ENCODE measurements around the gene CREB3L2. TPM values are rescaled to one million over a fixed set of nuclear protein-coding genes. Genes with fewer than 3 reads are reported as not detected.
"Not testable (repeated sequence)": the region's sequence is repeated elsewhere in the genome, so short reads cannot be mapped to it uniquely, and the experiment has no call there.

CREB3L2 gene
- total RNA-seq, 2 experiments from 2014 or later: 24.4 to 28.7 TPM

- ChIA-PET POLR2A (no interaction called here), CTCF (interaction anchor here (0.6 to 2.1 kb wide), 3 partner anchors 15 to 57 kb away, joined by 4 to 7 read pairs (median 4); partner anchors contain the start of gene CREB3L2)
- no peak overlapping the region for H3K27ac Mint-ChIP-seq
- no peak for DNase-seq
- intact Hi-C loops (cut with DNase I, micrococcal nuclease): no loop called here
- no peak overlapping the region for H3K4me3 Mint-ChIP-seq
- H3K36me3 Mint-ChIP-seq (ENCODE audit: low read depth): peaks cover 18% of the 10 kb centered on the region
- H3K9me3 Mint-ChIP-seq (ENCODE audit: low read depth): peaks cover 5% of the 10 kb centered on the region
- H3K27me3 Mint-ChIP-seq: no peaks in the 10 kb centered on the region
- ATAC-seq: no peak
- peaks cover 11% of the 10 kb centered on the region for H3K4me1 Mint-ChIP-seq
These were observed 14.3 kb downstream of the CREB3L2 start for GRCh38 chr7:137987563-137987962.

GRCh38 chr7:137987018-137987349 lies 14.9 kb downstream of the CREB3L2 start:
- intact Hi-C loops (cut with DNase I, micrococcal nuclease): no loop called here
- no peak for DNase-seq
- H3K4me3 Mint-ChIP-seq: no peak overlapping the region
- no peak overlapping the region for H3K27ac Mint-ChIP-seq
- H3K9me3 Mint-ChIP-seq (ENCODE audit: low read depth): peaks cover 9% of the 10 kb centered on the region
- CTCF ChIA-PET: interaction anchor here (0.6 to 2.1 kb wide), 6 partner anchors 12 to 81 kb away, joined by 3 to 7 read pairs (median 4); partner anchors contain the start of gene CREB3L2
- POLR2A ChIA-PET: no interaction called here
- peaks cover 22% of the 10 kb centered on the region for H3K36me3 Mint-ChIP-seq (ENCODE audit: low read depth)
- peaks cover 5% of the 10 kb centered on the region for H3K4me1 Mint-ChIP-seq
- no peak for ATAC-seq
- no peaks in the 10 kb centered on the region for H3K27me3 Mint-ChIP-seq

- H3K27me3 Mint-ChIP-seq: no peaks in the 10 kb centered on the region
- no peak for ATAC-seq
- peaks cover 3% of the 10 kb centered on the region for H3K4me1 Mint-ChIP-seq
These were observed 15.5 kb downstream of the CREB3L2 start for GRCh38 chr7:137986252-137987017.

GRCh38 chr7:137985897-137986251 lies 16.0 kb downstream of the CREB3L2 start:
- intact Hi-C loops (cut with DNase I, micrococcal nuclease): no loop called here
- peaks cover 3% of the 10 kb centered on the region for H3K4me1 Mint-ChIP-seq
- no peaks in the 10 kb centered on the region for H3K27me3 Mint-ChIP-seq
- peaks cover 22% of the 10 kb centered on the region for H3K36me3 Mint-ChIP-seq (ENCODE audit: low read depth)
- no peak for DNase-seq
- ATAC-seq: no peak
- ChIA-PET CTCF (interaction anchor here (1.1 kb wide), 2 partner anchors 13 to 79 kb away, joined by 3 read pairs; no protein-coding TSS in a partner anchor), POLR2A (no interaction called here)
- H3K27ac Mint-ChIP-seq: no peak overlapping the region
- no peak overlapping the region for H3K4me3 Mint-ChIP-seq
- peaks cover 11% of the 10 kb centered on the region for H3K9me3 Mint-ChIP-seq (ENCODE audit: low read depth)

More at GRCh38 chr7:137986252-137987017, 15.5 kb downstream of the CREB3L2 start:
- no peak overlapping the region for H3K4me3 Mint-ChIP-seq
- H3K9me3 Mint-ChIP-seq (ENCODE audit: low read depth): peaks cover 9% of the 10 kb centered on the region
- no peak for DNase-seq
- peaks cover 22% of the 10 kb centered on the region for H3K36me3 Mint-ChIP-seq (ENCODE audit: low read depth)
- POLR2A ChIA-PET: no interaction called here
- intact Hi-C loops (cut with DNase I, micrococcal nuclease): no loop called here
- no peak overlapping the region for H3K27ac Mint-ChIP-seq
- CTCF ChIA-PET: interaction anchor here (1.0 to 2.1 kb wide), 4 partner anchors 12 to 80 kb away, joined by 3 to 7 read pairs (median 3); partner anchors contain the start of gene CREB3L2

GRCh38 chr7:137985253-137985896 lies 16.5 kb downstream of the CREB3L2 start:
- H3K36me3 Mint-ChIP-seq (ENCODE audit: low read depth): peaks cover 22% of the 10 kb centered on the region
- peaks cover 3% of the 10 kb centered on the region for H3K4me1 Mint-ChIP-seq
- ATAC-seq (no peak), DNase-seq (no peak)
- intact Hi-C loops (cut with DNase I, micrococcal nuclease): no loop called here
- peaks cover 11% of the 10 kb centered on the region for H3K9me3 Mint-ChIP-seq (ENCODE audit: low read depth)
- H3K27me3 Mint-ChIP-seq: no peaks in the 10 kb centered on the region
- ChIA-PET CTCF (no interaction called here), POLR2A (no interaction called here)
- H3K27ac Mint-ChIP-seq: no peak overlapping the region
- H3K4me3 Mint-ChIP-seq: no peak overlapping the region

- no peak for ATAC-seq
- ChIA-PET POLR2A (no interaction called here), CTCF (interaction anchor here (0.6 to 1.6 kb wide), 4 partner anchors 12 to 43 kb away, joined by 3 to 4 read pairs (median 3); no protein-coding TSS in a partner anchor)
- Mint-ChIP-seq H3K9me3 (ENCODE audit: low read depth) (peaks cover 11% of the 10 kb centered on the region), H3K36me3 (ENCODE audit: low read depth) (peaks cover 22% of the 10 kb centered on the region), H3K4me1 (peaks cover 3% of the 10 kb centered on the region), H3K27me3 (no peaks in the 10 kb centered on the region), H3K27ac (no peak overlapping the region), H3K4me3 (no peak overlapping the region)
- intact Hi-C loops (cut with DNase I, micrococcal nuclease): no loop called here
- DNase-seq: no peak
These were observed 17.5 kb downstream of the CREB3L2 start for GRCh38 chr7:137984181-137985041.

- no peak overlapping the region for H3K27ac Mint-ChIP-seq
- ChIA-PET POLR2A (no interaction called here), CTCF (interaction anchor here (0.6 to 1.6 kb wide), 2 partner anchors 11 to 20 kb away, joined by 3 to 4 read pairs; no protein-coding TSS in a partner anchor)
- peaks cover 11% of the 10 kb centered on the region for H3K9me3 Mint-ChIP-seq (ENCODE audit: low read depth)
- peaks cover 23% of the 10 kb centered on the region for H3K36me3 Mint-ChIP-seq (ENCODE audit: low read depth)
- H3K27me3 Mint-ChIP-seq: no peaks in the 10 kb centered on the region
- no peak overlapping the region for H3K4me3 Mint-ChIP-seq
- DNase-seq (no peak), ATAC-seq (no peak)
- peaks cover 3% of the 10 kb centered on the region for H3K4me1 Mint-ChIP-seq
- intact Hi-C loops (cut with DNase I, micrococcal nuclease): no loop called here
These were observed 18.4 kb downstream of the CREB3L2 start for GRCh38 chr7:137983323-137984008.

- POLR2A ChIA-PET; H3K27ac Mint-ChIP-seq; intact Hi-C loops (cut with DNase I, micrococcal nuclease); CTCF ChIA-PET; H3K4me3 Mint-ChIP-seq; H3K27me3 Mint-ChIP-seq; DNase-seq; ATAC-seq; H3K4me1 Mint-ChIP-seq: not testable (repeated sequence)
- Mint-ChIP-seq H3K36me3 (ENCODE audit: low read depth) (peaks cover 25% of the 10 kb centered on the region), H3K9me3 (ENCODE audit: low read depth) (peaks cover 11% of the 10 kb centered on the region)
These were observed 19.5 kb downstream of the CREB3L2 start for GRCh38 chr7:137982394-137982793.

- intact Hi-C loops (cut with DNase I, micrococcal nuclease): no loop called here
- peaks cover 25% of the 10 kb centered on the region for H3K36me3 Mint-ChIP-seq (ENCODE audit: low read depth)
- POLR2A ChIA-PET: no interaction called here
These were observed 20.2 kb downstream of the CREB3L2 start for GRCh38 chr7:137981668-137982067.

GRCh38 chr7:137981175-137981574 lies 20.7 kb downstream of the CREB3L2 start:
- intact Hi-C loops (cut with DNase I, micrococcal nuclease): no loop called here
- ChIA-PET POLR2A (no interaction called here), CTCF (interaction anchor here (0.6 kb wide), 1 partner anchor 44 kb away, joined by 4 read pairs; no protein-coding TSS in a partner anchor)
- Mint-ChIP-seq H3K27ac (no peak overlapping the region), H3K4me1 (no peaks in the 10 kb centered on the region), H3K36me3 (ENCODE audit: low read depth) (peaks cover 25% of the 10 kb centered on the region), H3K4me3 (no peak overlapping the region), H3K27me3 (no peaks in the 10 kb centered on the region), H3K9me3 (ENCODE audit: low read depth) (peaks cover 11% of the 10 kb centered on the region)
- ATAC-seq (no peak), DNase-seq (no peak)

More at GRCh38 chr7:137981668-137982067, 20.2 kb downstream of the CREB3L2 start:
- no peak overlapping the region for H3K27ac Mint-ChIP-seq
- H3K9me3 Mint-ChIP-seq (ENCODE audit: low read depth): peaks cover 11% of the 10 kb centered on the region
- ATAC-seq (no peak), DNase-seq (no peak)
- H3K4me3 Mint-ChIP-seq: no peak overlapping the region
- no peaks in the 10 kb centered on the region for H3K27me3 Mint-ChIP-seq
- no peaks in the 10 kb centered on the region for H3K4me1 Mint-ChIP-seq
- CTCF ChIA-PET: no interaction called here

- ATAC-seq: no peak
- Mint-ChIP-seq H3K27me3 (no peaks in the 10 kb centered on the region), H3K9me3 (ENCODE audit: low read depth) (peaks cover 11% of the 10 kb centered on the region), H3K36me3 (ENCODE audit: low read depth) (peaks cover 25% of the 10 kb centered on the region), H3K27ac (no peak overlapping the region), H3K4me3 (no peak overlapping the region), H3K4me1 (no peaks in the 10 kb centered on the region)
- CTCF ChIA-PET: interaction anchor here (0.6 to 0.7 kb wide), 2 partner anchors 43 to 46 kb away, joined by 4 read pairs; no protein-coding TSS in a partner anchor
- DNase-seq: no peak
- intact Hi-C loops (cut with DNase I, micrococcal nuclease): no loop called here
- POLR2A ChIA-PET: no interaction called here
These were observed 21.6 kb downstream of the CREB3L2 start for GRCh38 chr7:137980308-137980707.

Data from activated CD4-positive, alpha-beta T cell treated with anti-CD3 and anti-CD28 coated beads for 36 hours (primary cell).